ENCODE data around the gene CD34. TPM values are rescaled to one million over a fixed set of nuclear protein-coding genes. Genes with fewer than 3 reads are reported as not detected.

Gene CD34
- total RNA-seq, 2 donors from 2014 or later: 67.8 to 77.3 TPM

GRCh38 chr1:207856276-207857023, 54.5 kb downstream of the CD34 start:
- Histone ChIP-seq H3K27me3 (replicated peaks; ENCODE audit: insufficient read depth) (no peaks in the 10 kb centered on the region), H3K4me3 (no peak overlapping the region), H3K4me1 (ENCODE audit: control insufficient read depth in 1 of 2, low read depth in 2 of 2) (peaks cover 31 to 76% of the 10 kb centered on the region in 2 donors), H3K27ac (no peak overlapping the region), H3K9me3 (no peaks in the 10 kb centered on the region), H3K36me3 (peaks cover 4% of the 10 kb centered on the region)
- no peak for DNase-seq (ENCODE audit: low spot score)
- no peak for ATAC-seq (ENCODE audit: insufficient number of reproducible peaks, low FRiP score, low read depth)
- TF ChIP-seq, protein P1, sequence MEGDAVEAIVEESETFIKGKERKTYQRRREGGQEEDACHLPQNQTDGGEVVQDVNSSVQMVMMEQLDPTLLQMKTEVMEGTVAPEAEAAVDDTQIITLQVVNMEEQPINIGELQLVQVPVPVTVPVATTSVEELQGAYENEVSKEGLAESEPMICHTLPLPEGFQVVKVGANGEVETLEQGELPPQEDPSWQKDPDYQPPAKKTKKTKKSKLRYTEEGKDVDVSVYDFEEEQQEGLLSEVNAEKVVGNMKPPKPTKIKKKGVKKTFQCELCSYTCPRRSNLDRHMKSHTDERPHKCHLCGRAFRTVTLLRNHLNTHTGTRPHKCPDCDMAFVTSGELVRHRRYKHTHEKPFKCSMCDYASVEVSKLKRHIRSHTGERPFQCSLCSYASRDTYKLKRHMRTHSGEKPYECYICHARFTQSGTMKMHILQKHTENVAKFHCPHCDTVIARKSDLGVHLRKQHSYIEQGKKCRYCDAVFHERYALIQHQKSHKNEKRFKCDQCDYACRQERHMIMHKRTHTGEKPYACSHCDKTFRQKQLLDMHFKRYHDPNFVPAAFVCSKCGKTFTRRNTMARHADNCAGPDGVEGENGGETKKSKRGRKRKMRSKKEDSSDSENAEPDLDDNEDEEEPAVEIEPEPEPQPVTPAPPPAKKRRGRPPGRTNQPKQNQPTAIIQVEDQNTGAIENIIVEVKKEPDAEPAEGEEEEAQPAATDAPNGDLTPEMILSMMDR (IDR thresholded peaks at IDR 0.05): no peak

DNA sequence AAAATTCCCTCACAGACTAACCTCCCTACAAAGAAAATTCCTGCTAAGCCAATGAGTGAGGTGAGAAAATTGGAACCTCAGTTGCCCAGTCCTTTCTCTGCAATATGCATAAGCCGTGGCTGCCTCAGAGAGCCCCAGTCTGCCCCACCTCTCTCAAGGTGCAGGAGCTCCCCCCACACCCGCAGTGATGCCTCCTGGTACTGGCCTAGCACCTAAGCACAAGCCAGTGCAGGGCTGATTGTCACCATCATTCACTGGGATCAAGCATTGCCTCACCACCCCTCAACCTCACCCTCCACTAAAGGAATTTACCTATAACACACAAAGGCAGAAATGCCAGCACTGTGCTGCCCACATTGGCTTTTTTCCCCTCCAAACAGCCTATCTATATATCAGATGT, 56.9 kb downstream of the CD34 start:
- TF ChIP-seq, protein P1 (IDR thresholded peaks at IDR 0.05): no peak
- Histone ChIP-seq H3K36me3 (no peaks in the 10 kb centered on the region), H3K27me3 (replicated peaks; ENCODE audit: insufficient read depth) (no peaks in the 10 kb centered on the region), H3K9me3 (no peaks in the 10 kb centered on the region), H3K27ac (no peak overlapping the region), H3K4me1 (ENCODE audit: control insufficient read depth in 1 of 2, low read depth in 2 of 2) (peaks cover 35 to 79% of the 10 kb centered on the region in 2 donors), H3K4me3 (no peak overlapping the region)
- no peak for ATAC-seq (ENCODE audit: insufficient number of reproducible peaks, low FRiP score, low read depth)
- DNase-seq (ENCODE audit: low spot score): no peak

DNA sequence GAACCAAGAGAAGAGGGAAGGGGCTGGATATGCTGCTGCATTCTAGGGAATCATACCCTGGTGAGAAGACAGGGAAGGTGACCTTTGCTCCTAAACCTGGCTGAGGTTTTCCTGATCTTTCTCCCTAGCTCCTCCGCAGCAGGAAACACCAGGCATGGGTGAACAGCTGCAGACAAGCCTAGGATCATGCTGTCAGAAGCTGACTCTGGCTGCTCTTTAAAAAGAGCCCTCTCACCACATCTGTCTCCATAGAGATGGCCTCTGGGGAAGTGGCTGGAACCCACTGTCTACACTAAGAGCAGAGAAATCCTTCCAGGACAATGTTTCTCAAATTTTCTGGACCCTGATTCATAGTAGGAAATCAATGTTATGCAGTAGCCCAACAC, 57.6 kb downstream of the CD34 start:
- Histone ChIP-seq H3K27me3 (replicated peaks; ENCODE audit: insufficient read depth) (no peaks in the 10 kb centered on the region), H3K27ac (peak overlapping the region; percentile 37 to 40), H3K9me3 (no peaks in the 10 kb centered on the region), H3K4me3 (no peak overlapping the region), H3K36me3 (no peaks in the 10 kb centered on the region), H3K4me1 (ENCODE audit: control insufficient read depth in 1 of 2, low read depth in 2 of 2) (peaks cover 29 to 78% of the 10 kb centered on the region in 2 donors)
- no peak for DNase-seq (ENCODE audit: low spot score)
- TF ChIP-seq, protein P1 (IDR thresholded peaks at IDR 0.05): no peak
- no peak for ATAC-seq (ENCODE audit: insufficient number of reproducible peaks, low FRiP score, low read depth)

DNA sequence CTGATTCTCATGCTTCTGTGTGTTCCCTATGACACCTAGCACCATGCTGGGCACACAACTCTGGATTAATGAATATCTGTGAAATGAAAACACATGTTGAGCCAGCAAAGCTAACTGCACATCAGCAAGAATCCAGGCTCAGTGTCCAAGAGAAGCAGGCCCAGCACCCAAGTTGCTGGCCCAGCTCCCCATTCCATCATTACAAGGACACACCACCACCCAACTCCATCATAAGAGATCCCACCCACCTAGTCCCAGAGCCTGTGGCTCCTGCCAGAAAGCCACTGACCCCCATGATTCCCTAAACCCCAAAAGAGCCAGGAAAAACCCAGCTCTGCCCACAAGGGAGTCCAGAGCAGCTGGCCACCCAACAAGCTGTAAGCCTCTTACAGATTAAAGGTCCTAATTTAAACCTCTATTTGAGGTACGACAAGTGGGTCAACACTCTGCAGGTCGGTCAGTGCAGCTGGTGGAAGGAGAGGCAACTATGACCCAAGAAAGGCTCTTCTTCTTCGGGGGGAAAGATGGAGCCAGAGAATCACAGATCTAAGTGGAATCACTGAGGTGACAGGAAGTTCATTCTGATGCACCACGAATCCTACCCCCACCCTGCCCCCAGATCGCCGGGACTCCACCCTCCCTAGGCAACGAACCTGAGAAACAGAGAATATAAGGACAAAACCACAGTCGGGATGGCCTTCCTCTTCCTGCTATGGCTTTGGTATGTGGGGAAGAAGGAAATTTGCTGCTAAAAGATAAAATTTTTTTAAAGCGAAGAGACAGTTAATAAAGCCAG, 58.2 kb downstream of the CD34 start:
- H3K4me1 ChIP-seq (ENCODE audit: control insufficient read depth in 1 of 2, low read depth in 2 of 2): peaks cover 30 to 78% of the 10 kb centered on the region in 2 donors
- H3K27ac ChIP-seq: peak overlapping the region; percentile 37 to 40
- no peaks in the 10 kb centered on the region for H3K27me3 ChIP-seq (replicated peaks; ENCODE audit: insufficient read depth)
- no peak for DNase-seq (ENCODE audit: low spot score)
- H3K4me3 ChIP-seq: no peak overlapping the region
- no peak for ATAC-seq (ENCODE audit: insufficient number of reproducible peaks, low FRiP score, low read depth)
- no peaks in the 10 kb centered on the region for H3K36me3 ChIP-seq
- H3K9me3 ChIP-seq: no peaks in the 10 kb centered on the region
- TF ChIP-seq, protein P1 (IDR thresholded peaks at IDR 0.05): no peak

GRCh38 chr1:207851696-207852095, 59.2 kb downstream of the CD34 start:
- Histone ChIP-seq H3K36me3 (no peaks in the 10 kb centered on the region), H3K27me3 (replicated peaks; ENCODE audit: insufficient read depth) (no peaks in the 10 kb centered on the region), H3K9me3 (no peaks in the 10 kb centered on the region), H3K27ac (peak overlapping the region; percentile 25 to 57), H3K4me3 (no peak overlapping the region), H3K4me1 (ENCODE audit: control insufficient read depth in 1 of 2, low read depth in 2 of 2) (peaks cover 36 to 81% of the 10 kb centered on the region in 2 donors)
- no peak for DNase-seq (ENCODE audit: low spot score)
- ATAC-seq (ENCODE audit: insufficient number of reproducible peaks, low FRiP score, low read depth): no peak
- TF ChIP-seq, protein P1 (IDR thresholded peaks at IDR 0.05): no peak

All from thoracic aorta (tissue), 2 donors.